ENCODE data around the gene VEGFC. TPM values are rescaled to one million over a fixed set of nuclear protein-coding genes. Genes with fewer than 3 reads are reported as not detected.

VEGFC gene
- total and polyA plus RNA-seq, 2 donors (not counting 1 experiment from before 2014, with no cell fraction given): not detected

DNA sequence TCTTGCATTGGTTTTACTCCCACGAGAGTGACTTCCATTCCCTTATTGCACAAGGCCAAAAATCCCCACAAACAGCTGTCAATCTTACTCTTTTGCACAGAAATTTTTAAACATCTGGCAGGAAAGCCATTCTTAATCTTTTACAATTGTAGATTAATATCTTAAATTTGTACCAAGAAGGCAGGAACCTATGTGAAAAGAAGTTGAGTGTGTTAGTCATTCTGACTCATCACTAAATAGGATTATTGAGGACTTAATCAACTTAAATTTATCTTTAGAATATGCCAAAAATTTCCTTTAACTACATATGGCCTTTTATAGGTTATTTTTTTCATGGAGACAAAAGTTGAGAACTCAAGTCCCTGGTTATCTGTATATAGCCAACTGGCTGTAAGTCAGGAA lies 49.0 kb upstream of the VEGFC start:
- ChIA-PET POLR2A (no interaction called here), CTCF (no interaction called here)
- DNase-seq: no peak
- no peak for ATAC-seq (ENCODE audit: low read depth)
- no peaks in the 10 kb centered on the region for H3K36me3 ChIP-seq (replicated peaks in 1 of 2; ENCODE audit: control extremely low read depth in 1 of 2, control insufficient read depth in 1 of 2, extremely low read depth in 1 of 2, insufficient read depth in 2 of 2, low read length in 1 of 2)
- H3K9ac ChIP-seq (ENCODE audit: low read length): no peak overlapping the region
- no peaks in the 10 kb centered on the region for H3K27me3 Mint-ChIP-seq
- no peak for TF ChIP-seq EZH2 (IDR thresholded peaks at IDR 0.05; ENCODE audit: borderline replicate concordance, insufficient read depth, low read depth, low read length, poor library complexity, severe bottlenecking)
- TF ChIP-seq, protein P1, sequence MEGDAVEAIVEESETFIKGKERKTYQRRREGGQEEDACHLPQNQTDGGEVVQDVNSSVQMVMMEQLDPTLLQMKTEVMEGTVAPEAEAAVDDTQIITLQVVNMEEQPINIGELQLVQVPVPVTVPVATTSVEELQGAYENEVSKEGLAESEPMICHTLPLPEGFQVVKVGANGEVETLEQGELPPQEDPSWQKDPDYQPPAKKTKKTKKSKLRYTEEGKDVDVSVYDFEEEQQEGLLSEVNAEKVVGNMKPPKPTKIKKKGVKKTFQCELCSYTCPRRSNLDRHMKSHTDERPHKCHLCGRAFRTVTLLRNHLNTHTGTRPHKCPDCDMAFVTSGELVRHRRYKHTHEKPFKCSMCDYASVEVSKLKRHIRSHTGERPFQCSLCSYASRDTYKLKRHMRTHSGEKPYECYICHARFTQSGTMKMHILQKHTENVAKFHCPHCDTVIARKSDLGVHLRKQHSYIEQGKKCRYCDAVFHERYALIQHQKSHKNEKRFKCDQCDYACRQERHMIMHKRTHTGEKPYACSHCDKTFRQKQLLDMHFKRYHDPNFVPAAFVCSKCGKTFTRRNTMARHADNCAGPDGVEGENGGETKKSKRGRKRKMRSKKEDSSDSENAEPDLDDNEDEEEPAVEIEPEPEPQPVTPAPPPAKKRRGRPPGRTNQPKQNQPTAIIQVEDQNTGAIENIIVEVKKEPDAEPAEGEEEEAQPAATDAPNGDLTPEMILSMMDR (IDR thresholded peaks at IDR 0.05): no peak
- no CpG with 5 or more reads among the region's 1 CpG for WGBS (ENCODE audit: insufficient coverage)
- H3K4me3 ChIP-seq (ENCODE audit: control extremely low read depth in 1 of 5, extremely low read depth in 1 of 5, insufficient read depth in 1 of 5, low read depth in 2 of 5, low read length in 4 of 5): no peak overlapping the region
- H3K27ac Mint-ChIP-seq: no peak overlapping the region
- H3K4me2 ChIP-seq (replicated peaks; ENCODE audit: low read depth, low read length, poor library complexity, severe bottlenecking): no peak overlapping the region
- no peaks in the 10 kb centered on the region for H3K79me2 ChIP-seq (ENCODE audit: control insufficient read depth, insufficient read depth, low read length)
- H3K4me3 Mint-ChIP-seq: no peak overlapping the region
- intact Hi-C loops (cut with micrococcal nuclease): no loop called here
- H3K9me3 ChIP-seq (ENCODE audit: control extremely low read depth in 1 of 3, control insufficient read depth in 2 of 3, insufficient read depth in 1 of 3, low read length in 2 of 3): peaks cover 0 to 3% (median 0%) of the 10 kb centered on the region in 3 donors
- H3K4me1 Mint-ChIP-seq: no peaks in the 10 kb centered on the region
- no peaks in the 10 kb centered on the region for H4K20me1 ChIP-seq (ENCODE audit: control insufficient read depth, insufficient read depth, low read length, poor library complexity, severe bottlenecking)
- no peaks in the 10 kb centered on the region for H3K27me3 ChIP-seq (replicated peaks in 1 of 4; ENCODE audit: control extremely low read depth in 1 of 4, control insufficient read depth in 3 of 4, insufficient read depth in 4 of 4, low read length in 3 of 4)
- peaks cover 0 to 3% of the 10 kb centered on the region in 2 donors for H3K4me1 ChIP-seq (ENCODE audit: control insufficient read depth in 2 of 2, insufficient read depth in 2 of 2, low read length in 2 of 2)
- peaks cover 2% of the 10 kb centered on the region for H3K9me3 Mint-ChIP-seq (ENCODE audit: insufficient read depth)
- H2AFZ ChIP-seq (ENCODE audit: insufficient read depth, low read depth, low read length, poor library complexity, severe bottlenecking): no peak overlapping the region
- no peak overlapping the region for H3K27ac ChIP-seq (ENCODE audit: low read length in 2 of 2)

DNA sequence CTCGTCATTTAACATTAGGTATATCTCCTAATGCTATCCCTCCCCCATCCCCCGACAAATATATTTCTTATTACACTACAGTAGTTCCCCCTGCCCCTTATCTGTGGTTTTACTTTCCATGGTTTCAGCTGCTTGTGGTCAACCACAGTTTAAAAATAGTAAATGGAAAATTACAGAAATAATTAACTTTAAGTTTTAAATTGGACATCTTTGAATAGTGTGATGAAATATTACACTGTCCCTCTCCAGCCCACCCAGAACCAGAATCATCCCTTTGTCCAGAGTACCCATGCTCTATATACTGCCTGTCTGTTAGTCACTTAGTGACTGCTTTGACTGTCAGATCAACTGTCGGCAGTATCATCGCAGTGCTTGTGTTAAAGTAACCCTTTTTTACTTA lies 47.4 kb upstream of the VEGFC start:
- H3K9ac ChIP-seq (ENCODE audit: low read length): no peak overlapping the region
- H3K79me2 ChIP-seq (ENCODE audit: control insufficient read depth, insufficient read depth, low read length): no peaks in the 10 kb centered on the region
- no peak overlapping the region for H3K27ac ChIP-seq (ENCODE audit: low read length in 2 of 2)
- H3K4me3 Mint-ChIP-seq: no peak overlapping the region
- H3K9me3 ChIP-seq (ENCODE audit: control extremely low read depth in 1 of 3, control insufficient read depth in 2 of 3, insufficient read depth in 1 of 3, low read length in 2 of 3): peaks cover 0 to 3% (median 0%) of the 10 kb centered on the region in 3 donors
- CTCF ChIA-PET: no interaction called here
- POLR2A ChIA-PET: no interaction called here
- peaks cover 0 to 3% of the 10 kb centered on the region in 2 donors for H3K4me1 ChIP-seq (ENCODE audit: control insufficient read depth in 2 of 2, insufficient read depth in 2 of 2, low read length in 2 of 2)
- no peak overlapping the region for H2AFZ ChIP-seq (ENCODE audit: insufficient read depth, low read depth, low read length, poor library complexity, severe bottlenecking)
- no peaks in the 10 kb centered on the region for H3K4me1 Mint-ChIP-seq
- DNase-seq (no peak), ATAC-seq (ENCODE audit: low read depth) (no peak)
- no peaks in the 10 kb centered on the region for H3K9me3 Mint-ChIP-seq (ENCODE audit: insufficient read depth)
- H4K20me1 ChIP-seq (ENCODE audit: control insufficient read depth, insufficient read depth, low read length, poor library complexity, severe bottlenecking): no peaks in the 10 kb centered on the region
- no peak overlapping the region for H3K4me3 ChIP-seq (ENCODE audit: control extremely low read depth in 1 of 5, extremely low read depth in 1 of 5, insufficient read depth in 1 of 5, low read depth in 2 of 5, low read length in 4 of 5)
- TF ChIP-seq EZH2 (IDR thresholded peaks at IDR 0.05; ENCODE audit: borderline replicate concordance, insufficient read depth, low read depth, low read length, poor library complexity, severe bottlenecking): no peak
- TF ChIP-seq, protein P1 (IDR thresholded peaks at IDR 0.05): no peak
- H3K27me3 ChIP-seq (replicated peaks in 1 of 4; ENCODE audit: control extremely low read depth in 1 of 4, control insufficient read depth in 3 of 4, insufficient read depth in 4 of 4, low read length in 3 of 4): no peaks in the 10 kb centered on the region
- no peak overlapping the region for H3K27ac Mint-ChIP-seq
- WGBS (ENCODE audit: insufficient coverage): 8% methylated on average over 2 of the region's 4 CpGs
- H3K27me3 Mint-ChIP-seq: no peaks in the 10 kb centered on the region
- intact Hi-C loops (cut with micrococcal nuclease): no loop called here
- H3K36me3 ChIP-seq (replicated peaks in 1 of 2; ENCODE audit: control extremely low read depth in 1 of 2, control insufficient read depth in 1 of 2, extremely low read depth in 1 of 2, insufficient read depth in 2 of 2, low read length in 1 of 2): no peaks in the 10 kb centered on the region
- H3K4me2 ChIP-seq (replicated peaks; ENCODE audit: low read depth, low read length, poor library complexity, severe bottlenecking): no peak overlapping the region

Data from B cell (primary cell).